ENCODE measurements around the gene TIGD3.

GRCh38 chr11:65314501-65315203 lies 39.9 kb upstream of the TIGD3 start, which contains the start of gene CDC42EP2:
- TF ChIP-seq, protein P1, sequence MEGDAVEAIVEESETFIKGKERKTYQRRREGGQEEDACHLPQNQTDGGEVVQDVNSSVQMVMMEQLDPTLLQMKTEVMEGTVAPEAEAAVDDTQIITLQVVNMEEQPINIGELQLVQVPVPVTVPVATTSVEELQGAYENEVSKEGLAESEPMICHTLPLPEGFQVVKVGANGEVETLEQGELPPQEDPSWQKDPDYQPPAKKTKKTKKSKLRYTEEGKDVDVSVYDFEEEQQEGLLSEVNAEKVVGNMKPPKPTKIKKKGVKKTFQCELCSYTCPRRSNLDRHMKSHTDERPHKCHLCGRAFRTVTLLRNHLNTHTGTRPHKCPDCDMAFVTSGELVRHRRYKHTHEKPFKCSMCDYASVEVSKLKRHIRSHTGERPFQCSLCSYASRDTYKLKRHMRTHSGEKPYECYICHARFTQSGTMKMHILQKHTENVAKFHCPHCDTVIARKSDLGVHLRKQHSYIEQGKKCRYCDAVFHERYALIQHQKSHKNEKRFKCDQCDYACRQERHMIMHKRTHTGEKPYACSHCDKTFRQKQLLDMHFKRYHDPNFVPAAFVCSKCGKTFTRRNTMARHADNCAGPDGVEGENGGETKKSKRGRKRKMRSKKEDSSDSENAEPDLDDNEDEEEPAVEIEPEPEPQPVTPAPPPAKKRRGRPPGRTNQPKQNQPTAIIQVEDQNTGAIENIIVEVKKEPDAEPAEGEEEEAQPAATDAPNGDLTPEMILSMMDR (IDR thresholded peaks at IDR 0.05) = no peak
- TF ChIP-seq POLR2A (IDR thresholded peaks at IDR 0.05) = peak; percentile 68

Data from right lobe of liver (tissue), 4 donors.